ENCODE measurements around the gene WWOX.
"Not testable (repeated sequence)": the region's sequence is repeated elsewhere in the genome, so short reads cannot be mapped to it uniquely, and the experiment has no call there.

The WWOX gene

DNA sequence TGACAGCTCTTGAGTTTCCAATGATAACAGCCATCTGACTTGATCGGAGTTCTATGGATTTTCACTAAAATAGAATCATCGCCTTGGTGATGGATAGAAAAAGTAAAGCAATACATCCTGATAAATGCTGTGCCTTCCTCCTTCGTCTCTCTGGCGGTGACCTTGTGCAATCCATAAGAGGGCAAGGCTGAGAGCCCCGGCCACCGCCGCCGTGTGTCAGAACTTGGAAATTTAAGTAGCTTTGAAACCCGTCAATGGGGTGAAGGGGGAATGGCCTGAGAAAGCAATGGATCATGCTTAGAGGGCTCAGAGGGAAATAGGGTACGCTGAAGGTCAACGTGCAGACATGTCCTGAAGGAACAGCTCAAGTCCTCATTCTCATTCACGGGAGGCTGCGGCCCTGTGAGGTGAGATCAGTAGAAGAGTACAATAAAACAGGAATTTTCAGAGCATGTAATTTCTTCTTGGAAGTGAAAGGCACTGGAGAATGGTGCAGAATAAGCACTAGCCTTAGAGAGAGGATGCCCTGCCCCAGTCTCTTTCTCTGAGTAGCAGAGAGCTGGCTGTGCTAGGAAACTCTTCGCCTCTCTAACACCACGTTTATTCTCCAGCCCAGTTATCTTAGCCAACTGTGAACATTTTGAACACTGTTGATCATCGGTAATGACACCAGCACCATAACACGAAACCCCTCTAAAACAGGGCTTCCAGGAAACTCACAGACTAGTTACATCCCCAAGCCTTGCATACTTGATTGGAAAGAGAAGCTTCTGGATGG is 573.5 kb downstream of the WWOX start:
- no peak for DNase-seq

DNA sequence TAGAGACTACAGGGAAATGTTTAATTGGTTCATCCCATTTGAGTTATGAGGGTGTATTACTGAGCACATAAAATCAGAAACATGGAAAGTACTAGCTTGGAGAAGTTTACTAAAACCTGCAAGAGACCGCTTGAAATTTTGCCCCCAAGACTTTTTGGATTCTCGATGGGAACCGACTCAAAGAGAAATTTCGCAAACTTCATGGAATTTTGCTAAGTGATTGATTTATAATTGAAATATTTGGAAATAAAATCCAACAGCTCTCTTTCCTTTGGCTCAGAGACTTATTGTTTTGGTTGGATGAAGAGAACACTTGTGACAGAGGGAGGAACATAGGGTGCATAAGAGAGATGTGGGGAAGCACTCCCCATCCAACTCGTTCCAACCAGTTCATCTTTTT is 574.4 kb downstream of the WWOX start:
- no peak for DNase-seq

DNA sequence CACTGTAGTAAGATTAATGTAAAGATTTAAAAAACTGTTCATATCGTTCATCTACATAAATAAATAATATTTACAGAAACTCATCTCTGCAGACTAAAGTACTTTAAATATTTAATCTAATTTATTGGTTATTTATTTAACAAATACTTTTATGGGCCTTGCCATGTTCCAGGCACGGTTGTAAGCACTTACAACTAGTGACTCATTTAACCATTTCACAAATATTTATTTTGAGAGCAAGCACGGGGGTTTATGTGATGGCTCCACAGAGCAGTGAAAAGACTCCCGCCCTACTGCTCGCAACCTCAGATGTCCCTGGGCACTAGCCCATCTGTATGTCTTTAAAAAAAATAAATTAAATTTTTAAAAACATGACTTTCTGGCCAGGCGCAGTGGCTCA is 575.9 kb downstream of the WWOX start:
- DNase-seq = no peak

DNA sequence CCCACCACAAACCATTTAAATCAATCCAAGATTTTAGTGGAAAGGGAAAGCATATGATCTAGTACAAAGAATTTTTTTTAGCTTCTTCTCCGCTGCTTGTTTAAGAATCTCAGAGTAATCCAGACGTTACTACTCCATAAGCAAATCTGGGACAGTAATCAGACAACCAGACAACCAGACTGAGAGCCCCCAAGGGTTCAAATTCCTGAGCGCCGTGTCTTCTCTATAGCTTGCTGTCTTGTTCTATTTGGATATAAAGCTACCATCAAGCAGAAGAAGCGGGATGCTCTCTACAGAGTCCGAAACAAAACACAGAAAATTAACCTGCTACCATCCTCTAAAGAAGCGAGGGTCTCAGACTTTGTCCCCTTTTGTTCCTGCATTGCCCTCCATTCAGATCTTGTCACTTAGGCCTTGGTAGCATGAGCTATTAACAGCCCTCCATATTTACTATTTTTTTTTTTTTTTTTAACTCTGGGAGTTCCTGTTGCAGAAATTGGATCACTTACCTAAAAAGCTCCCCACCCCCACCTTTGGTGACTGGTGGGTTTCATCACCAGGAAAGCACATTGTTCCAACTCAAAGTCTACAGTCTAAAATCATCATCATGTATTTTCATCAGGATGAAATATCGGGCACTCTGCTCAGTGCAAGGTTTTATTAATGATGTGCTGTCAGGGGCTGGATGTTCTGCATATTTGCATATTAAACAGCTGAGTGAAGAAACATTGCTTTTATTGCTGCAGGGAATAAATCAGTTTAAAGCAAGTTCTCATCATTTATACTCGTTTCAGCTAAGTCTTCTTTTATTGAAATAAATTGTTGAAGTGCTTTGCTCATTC is 576.7 kb downstream of the WWOX start:
- no peak for DNase-seq

DNA sequence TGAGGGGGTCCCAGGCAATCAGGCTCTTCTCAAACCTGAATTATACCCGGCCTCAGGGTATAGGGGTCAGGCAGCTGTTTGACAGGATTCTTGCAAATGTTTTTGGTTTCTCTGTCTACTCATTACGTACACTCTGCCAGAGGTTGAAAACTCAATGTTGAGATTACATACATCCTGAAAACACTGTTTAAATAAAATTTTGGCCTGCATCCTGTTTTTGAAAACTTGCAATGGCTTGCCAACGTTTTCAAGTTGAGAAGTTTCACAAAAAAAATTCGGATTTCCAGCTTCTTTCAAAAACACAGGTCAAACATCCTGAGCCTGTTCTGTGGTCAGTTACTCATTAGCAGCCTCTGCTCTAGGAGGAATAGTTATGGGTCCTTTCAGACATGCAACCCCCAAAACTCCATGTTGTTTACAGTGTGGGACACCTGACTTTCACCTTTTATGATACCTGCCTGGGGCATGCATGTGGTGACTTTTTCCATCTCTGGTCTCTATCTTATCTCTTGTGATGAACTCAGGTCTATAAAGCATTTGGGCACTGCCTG is 577.8 kb downstream of the WWOX start:
- DNase-seq = no peak

DNA sequence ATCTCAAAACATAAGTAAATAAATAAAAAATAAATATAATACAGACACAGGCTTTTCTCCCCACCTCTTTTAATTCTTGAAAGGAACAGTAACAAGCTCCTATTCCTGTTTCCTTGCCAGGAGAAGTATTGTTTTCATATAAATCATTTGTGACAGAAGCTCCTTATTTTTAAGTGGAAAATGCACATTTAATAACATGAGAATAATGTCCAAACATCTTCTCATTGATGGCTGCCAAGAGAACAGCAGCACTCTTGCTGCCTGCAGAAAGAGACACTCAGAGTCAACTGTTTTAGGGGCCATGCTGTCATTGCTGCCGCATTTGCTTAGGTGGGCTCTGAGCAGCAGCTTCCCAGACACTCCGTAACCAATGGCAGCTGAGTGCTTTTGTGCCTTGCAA is 580.1 kb downstream of the WWOX start:
- DNase-seq = no peak

DNA sequence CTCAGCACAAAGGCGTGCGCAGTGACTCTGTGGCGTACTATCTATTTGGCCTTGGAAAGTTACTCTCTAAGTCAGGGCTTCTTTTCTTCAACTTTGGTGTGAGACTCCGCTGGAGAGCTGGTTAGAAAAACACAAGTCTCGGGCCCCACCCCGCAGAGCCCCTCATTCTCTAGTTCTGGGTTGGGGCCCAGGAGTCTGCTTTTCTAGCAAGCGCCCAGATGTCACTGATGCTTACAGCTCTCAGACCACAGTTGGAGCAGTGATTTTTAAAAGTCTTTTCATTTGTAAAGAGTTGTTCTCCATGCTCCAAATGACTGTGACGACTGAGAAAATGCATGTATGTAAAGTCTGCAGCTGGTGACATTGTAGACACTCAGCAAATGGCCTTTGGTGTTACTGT is 582.3 kb downstream of the WWOX start:
- no peak for DNase-seq

DNA sequence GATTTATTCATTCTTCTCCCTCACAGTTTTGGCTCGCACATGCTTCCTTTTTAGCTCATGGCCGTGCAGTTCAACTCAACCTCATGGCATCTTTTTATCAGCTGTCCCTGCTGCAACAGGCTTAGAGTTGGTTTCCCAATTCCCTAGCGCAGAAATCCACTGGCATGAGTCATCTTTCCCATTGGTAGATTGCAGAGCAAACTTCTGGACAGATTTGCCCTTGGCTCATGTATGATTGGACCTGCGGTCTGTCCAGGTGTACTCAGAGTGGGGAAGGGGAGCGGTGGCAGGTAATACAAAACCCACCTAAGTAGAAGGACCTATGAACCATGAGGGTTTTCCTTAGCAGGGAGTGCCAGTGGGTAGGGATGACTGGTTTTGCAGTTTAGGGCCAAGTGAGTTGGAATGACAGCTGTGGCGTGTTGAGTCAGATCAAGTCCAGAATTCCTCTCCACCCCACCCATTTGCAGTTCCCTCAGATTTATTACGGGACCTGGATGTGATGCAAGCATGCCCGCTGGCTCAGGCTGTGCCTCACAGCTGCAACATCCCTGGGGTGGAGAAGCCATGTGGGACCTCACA is 584.7 kb downstream of the WWOX start:
- DNase-seq = no peak

DNA sequence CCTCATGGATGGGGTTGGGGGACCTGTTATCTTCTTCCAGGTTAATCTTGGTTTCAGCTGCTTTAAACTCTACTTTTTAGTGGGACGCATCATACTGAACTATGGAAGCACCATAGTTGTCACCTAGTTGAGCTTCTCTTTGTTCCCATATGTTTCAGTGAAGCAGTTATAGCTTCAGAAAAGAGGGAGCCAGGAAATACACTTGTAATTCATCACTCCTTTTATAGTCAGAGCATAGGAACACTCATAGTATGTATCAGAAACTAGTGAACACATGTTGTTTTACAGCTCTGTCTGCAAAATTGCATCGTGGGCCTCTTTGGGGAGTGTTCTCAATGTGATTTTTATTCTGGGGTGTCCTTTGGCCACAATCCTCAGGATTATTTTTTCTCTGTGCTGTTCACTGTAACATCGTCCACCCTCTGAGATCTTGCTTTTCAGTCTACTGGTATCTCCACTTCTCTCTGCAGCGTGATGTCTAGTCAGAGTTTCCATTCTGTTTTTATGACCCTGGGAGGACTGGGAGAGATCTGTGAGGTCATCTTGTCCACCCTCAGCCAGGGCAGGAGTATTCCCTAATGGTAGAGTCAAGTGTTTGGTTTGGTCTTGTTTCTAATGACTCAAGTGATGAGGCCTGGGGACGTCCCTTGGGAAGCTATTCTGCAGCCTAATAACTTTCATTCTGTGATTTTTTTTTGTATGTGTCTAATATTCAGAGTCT is 585.4 kb downstream of the WWOX start:
- no peak for DNase-seq

DNA sequence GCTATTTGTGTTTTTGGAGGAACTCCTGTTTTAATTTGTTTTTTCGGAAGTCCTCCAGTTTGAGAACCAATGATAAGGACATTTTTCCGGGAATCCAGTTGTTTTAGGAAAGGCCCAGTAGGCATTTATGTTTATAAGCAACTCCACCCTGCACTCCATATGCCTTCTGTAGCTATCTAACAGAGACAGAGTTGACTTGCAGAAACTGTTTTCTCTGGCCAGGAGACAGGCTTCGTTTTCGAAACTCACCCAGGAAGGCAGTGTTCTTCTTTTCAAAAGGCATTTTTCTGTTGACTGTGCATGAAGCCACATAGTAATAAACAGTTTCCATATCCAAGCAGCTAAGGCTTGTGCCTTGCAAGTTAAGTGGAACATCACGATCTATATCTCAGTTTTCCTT is 587.1 kb downstream of the WWOX start:
- DNase-seq = no peak

DNA sequence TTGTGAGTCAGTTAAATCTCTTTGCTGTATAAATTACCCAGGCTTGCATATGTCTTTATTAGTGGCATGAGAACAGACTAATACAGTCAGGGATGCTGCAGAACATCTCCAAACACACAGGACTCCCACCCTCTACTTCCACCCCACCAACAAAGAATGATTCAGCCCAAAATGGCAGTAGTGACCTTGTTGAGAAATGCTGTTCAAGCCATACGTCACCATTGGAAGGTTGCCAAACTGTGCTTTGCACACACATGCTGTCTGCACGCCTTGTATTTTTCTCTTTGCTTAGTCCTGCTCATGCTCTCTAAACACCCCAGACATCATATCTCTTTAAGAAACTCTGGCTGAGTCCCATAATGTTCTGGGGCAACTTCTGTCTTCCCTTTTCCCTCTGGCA is 589.6 kb downstream of the WWOX start:
- DNase-seq = no peak

DNA sequence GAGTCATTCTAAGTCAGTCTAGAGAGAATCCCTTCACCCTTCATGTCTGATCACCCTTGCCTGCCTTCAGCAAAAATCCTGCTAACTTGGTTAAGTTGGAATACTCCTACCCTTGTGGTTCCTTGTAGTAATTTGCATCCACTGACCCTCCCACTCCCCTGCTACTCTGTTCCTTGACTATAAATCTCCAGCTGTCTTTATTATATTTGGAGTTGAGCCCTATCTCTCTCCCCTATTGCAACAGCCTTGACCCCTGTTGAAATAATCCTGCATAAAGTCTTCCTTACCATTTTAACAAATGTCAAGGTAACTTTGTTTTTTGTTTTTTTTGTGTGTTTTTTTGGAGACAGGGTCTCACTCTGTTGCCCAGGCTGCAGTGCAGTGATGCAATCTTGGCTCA is 590.1 kb downstream of the WWOX start:
- no peak for DNase-seq

DNA sequence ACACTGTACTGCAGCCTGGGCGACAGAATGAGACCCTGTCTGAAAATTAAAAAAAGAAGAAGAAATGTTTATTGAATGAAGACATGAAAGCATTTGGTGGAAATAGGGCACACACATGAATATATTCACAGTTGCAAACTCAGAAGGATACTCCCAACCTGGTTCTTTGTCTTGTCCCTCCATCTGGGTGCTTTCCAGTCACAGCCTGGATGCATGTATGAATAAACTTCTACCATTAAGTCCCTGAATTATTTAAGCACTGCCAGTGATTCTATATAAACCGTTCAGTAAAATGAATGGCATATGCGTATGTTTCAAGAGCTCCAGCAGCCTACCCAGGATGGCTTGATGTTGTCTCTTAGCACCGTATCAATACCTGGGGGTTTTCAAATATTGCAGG is 591.1 kb downstream of the WWOX start:
- no peak for DNase-seq

DNA sequence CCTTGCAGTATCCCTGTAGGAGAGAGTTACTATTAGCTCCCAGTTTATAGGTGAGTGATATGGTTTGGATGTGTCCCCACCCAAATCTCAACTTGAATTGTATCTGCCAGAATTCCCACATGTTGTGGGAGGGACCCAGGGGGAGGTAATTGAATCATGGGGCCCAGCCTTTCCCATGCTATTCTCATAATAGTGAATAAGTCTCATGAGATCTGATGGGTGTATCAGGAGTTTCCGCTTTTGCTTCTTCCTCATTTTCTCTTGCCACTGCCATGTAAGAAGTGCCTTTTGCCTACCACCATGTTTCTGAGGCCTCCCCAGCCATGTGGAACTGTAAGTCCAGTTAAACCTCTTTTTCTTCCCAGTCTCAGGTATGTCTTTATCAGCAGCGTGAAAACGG is 592.3 kb downstream of the WWOX start:
- not testable (repeated sequence) for DNase-seq

DNA sequence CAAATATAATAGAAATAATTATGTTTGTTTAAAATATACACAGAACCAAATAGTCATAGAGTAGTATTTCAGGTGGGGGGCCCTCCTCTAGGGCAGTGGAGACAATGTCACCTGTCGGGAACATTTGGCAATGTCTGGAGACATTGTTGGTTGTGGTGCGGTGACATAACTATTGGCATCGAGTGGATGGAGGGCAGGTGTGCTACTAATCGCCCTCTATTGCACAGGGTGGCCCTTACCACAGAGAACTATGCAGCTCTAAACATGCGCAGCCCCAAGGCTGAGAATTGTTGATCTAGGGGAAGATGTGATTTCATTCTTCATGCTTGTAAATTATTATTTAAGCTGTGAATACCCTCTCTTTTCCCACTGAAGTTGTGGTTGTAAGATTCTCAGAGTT is 594.0 kb downstream of the WWOX start:
- DNase-seq = no peak

DNA sequence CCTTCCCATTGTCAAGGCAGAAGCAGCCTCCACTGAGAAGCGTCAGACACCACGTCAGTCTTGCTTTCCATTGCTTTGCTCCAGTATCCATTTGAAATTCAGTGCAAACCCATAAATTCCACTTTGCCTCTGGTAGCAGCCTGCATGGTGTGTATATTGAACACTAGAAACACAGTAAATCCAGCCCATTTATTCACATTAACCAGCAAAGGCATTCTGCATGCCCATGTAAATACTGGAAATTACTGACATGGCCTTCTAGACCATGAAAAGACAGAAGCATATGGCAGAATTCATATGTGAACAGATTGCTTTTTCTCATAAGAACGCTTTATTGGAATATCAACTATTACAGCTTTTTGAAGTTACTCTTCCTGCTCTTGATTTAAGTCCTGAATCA is 595.0 kb downstream of the WWOX start:
- DNase-seq = no peak

DNA sequence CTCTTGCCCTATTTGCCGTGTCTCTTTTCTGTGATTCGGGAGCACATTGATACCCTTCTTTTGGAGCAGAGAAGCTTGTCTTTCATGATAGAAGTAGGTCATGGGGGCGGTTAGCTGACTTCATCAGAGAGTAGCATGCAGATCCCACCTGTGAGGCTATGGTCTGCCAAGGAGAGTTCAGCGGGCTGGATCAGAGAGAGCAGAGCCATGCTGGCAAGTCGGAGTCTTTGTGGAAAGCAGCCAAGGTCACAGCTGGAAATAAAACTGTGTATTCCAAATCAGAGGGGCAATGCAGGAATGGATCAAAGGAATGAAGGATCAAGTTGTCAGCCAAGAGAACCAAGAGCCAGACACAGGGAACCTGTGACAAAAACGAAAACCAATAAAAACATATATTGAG is 595.9 kb downstream of the WWOX start:
- no peak for DNase-seq

DNA sequence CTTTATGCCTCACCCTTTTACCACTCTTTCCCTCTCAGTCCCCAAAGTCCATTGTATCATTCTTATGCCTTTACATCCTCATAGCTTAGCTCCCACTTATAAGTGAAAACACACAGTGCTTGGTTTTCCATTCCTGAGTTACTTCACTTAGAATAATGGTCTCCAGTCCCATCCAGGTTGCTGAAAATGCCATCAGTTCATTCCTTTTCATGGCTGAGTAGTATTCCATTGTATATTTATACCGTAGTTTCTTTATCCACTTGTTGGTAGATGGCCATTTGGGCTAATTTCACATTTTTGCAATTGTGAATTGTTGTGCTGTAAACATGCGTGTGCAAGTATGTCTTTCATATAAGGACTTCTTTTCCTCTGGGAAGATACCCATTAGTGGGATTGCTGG is 597.3 kb downstream of the WWOX start:
- no peak for DNase-seq

DNA sequence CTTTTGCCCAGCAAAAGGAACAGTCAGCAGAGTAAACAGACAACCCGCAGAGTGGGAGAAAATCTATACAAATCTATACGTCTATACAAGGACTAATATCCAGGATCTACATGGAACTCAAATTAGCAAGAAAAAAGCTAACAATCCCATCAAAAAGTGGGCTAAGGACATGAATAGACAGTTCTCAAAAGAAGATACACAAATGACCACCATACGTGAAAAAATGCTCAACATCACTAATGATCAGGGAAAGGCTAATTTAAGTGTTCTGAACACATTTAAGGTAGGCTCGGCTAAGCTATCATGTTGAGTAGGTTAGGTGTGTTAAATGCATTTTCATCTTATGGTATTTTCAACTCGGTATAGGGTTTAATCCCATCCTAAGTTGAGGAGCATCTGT is 598.0 kb downstream of the WWOX start:
- DNase-seq = no peak

DNA sequence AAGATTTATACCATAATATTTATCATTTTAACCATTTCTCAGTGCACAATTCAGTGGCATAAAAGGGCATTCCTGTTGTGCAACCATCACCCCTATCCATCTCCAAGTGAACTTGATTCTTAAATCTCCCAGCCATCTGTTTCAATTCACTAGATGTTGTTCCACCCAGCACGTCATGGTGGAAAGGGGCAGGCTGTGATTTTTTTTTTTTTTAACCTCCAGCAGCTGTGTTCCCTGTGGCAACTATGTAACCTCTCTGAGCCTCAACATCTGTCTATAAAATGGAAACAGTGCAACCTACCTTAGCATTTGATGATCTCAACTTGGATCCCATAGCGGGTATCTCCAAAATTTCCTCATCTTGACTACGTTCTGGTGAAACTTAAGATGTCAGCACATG is 604.5 kb downstream of the WWOX start:
- DNase-seq = no peak

DNA sequence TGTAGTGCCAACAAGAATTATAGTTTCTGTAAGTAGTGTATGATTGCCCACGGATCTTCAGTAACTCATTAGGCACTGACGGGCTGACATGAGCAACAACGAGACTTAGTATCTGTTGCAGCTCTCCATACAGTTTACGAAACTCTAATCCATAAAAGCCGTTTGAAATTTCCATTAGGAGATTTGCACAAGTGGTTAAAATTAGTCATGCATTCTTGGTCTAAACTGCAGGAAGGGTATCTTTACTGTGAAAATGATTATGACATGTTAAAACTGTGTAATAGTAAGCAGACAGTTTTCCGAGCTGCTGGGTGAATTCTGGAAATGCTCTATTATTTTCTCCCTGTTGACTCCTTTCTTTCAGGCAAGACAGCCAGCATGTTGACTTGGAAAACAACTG is 605.0 kb downstream of the WWOX start:
- no peak for DNase-seq

DNA sequence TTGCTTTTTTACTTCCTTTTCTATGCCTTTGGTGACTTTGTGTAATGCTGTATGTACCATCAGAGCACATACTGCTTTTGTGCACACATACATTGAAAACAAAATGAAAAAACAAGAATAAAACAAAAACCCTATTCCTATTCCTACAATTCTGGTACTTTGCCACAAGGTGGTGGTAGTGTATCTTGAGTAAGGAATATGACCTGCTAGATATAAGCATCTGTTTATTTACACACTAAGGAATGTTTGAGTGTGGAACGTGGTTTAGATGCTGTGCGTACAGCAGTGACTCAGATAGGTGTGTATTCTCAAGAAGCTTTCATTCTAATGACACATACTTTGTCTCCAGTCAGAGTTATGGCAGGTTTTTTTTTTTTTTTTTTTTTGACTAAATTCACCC is 606.2 kb downstream of the WWOX start:
- DNase-seq = no peak

DNA sequence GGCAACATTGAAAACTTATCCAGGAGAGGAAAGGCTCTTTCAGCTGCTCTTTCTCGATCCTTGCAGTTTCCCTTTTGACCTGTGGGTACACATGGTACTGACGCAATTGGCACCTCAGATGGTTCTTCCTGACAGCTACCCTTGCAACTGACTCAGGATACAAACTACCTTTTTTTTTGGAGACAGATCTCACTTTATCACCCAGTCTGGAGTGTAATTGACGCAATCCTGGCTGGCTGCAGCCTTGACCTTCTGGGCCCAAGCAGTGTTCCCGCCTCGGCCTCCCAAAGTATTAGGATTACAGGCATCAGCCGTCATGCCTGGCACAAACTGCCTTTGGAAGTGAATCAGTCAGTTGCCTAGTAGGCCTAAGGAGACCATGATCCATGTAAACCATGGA is 607.2 kb downstream of the WWOX start:
- DNase-seq = no peak
